K562 (cell line): ENCODE measurements around the gene TMED4. TPM values are rescaled to one million over a fixed set of nuclear protein-coding genes. Genes with fewer than 3 reads are reported as not detected.

Experiments
- ATAC-seq: fragments of 200-7000 bp; cut with Tn5 transposase; 3 replicates; pipeline ENCODE4 v1.9.1; 2020; ENCODE audit warnings: moderate library complexity
- BruUV-seq: library from RNA; stranded (reverse); fragments of 400-500 nt; replicated peaks from 2 replicates; lab custom pipeline; 2021; lab: Mats Ljungman, UMichigan
- CTCF ChIA-PET: fragments of 300-600 bp; formaldehyde crosslinking; extraction: SDS; loops from one replicate; lab custom pipeline; 2021; ENCODE audit warnings: low intra/inter-chr PET ratio; lab: Yijun Ruan, JAX
- POLR2A ChIA-PET: fragments of 300-600, 350-650 bp; sonication (Branson Sonifier 250); formaldehyde crosslinking; extraction: SDS; loops from one replicate; lab custom pipeline; 2021; ENCODE audit warnings: antibody characterized with exemption, inconsistent platforms; lab: Yijun Ruan, JAX
- DNase-seq, 4 experiments: peaks; one replicate each; pipeline versions ENCODE4 v3.0.0 to v3.0.0-alpha.2; 2011 to 2018; ENCODE audit warnings: low spot score in 3 of 4, mixed read lengths in 3 of 4; ENCODE audit errors: extremely low read depth in 1 of 4
- FAIRE-seq: peaks from 2 replicates; lab custom pipeline; 2011; peaks lifted over from hg19 to GRCh38; lab: Jason Lieb, UNC
- H2AFZ ChIP-seq: 2 replicates; pipeline ENCODE4 v1.6.0; 2011; ENCODE audit warnings: low read depth, low read length, control low read depth, inconsistent platforms
- H3K27ac ChIP-seq: fragments of 200-600 bp; 3 replicates; pipeline ENCODE4 v1.8.0; 2011; ENCODE audit warnings: low read depth, mild to moderate bottlenecking, control low read depth, inconsistent platforms, low read length, moderate library complexity, mixed read lengths; ENCODE audit errors: extremely low read depth
- H3K27me3 ChIP-seq, 2 experiments: fragments of 300-600 bp in 1 of 2; 2 replicates in 1 of 2; 3 replicates in 1 of 2; pipeline versions ENCODE4 v1.6.0 to v1.8.0; 2011; ENCODE audit warnings: inconsistent platforms in 2 of 2, low read length in 2 of 2, mild to moderate bottlenecking in 1 of 2, mixed read lengths in 1 of 2, moderate library complexity in 1 of 2; ENCODE audit not compliant: control insufficient read depth in 2 of 2, insufficient read depth in 2 of 2
- H3K36me3 ChIP-seq: fragments of 300-600 bp; 3 replicates; pipeline ENCODE4 v1.8.0; 2011; ENCODE audit warnings: mild to moderate bottlenecking, low read length, inconsistent platforms; ENCODE audit not compliant: control insufficient read depth, insufficient read depth
- H3K4me1 ChIP-seq, 2 experiments: fragments of 200-600 bp in 1 of 2; replicated peaks in 1 of 2; 2 replicates in 1 of 2; 3 replicates in 1 of 2; pipeline versions ENCODE4 v1.5.1 to v1.8.0; 2011; ENCODE audit warnings: inconsistent platforms in 2 of 2, low read length in 2 of 2, mild to moderate bottlenecking in 1 of 2, mixed read lengths in 1 of 2, moderate library complexity in 1 of 2; ENCODE audit not compliant: control insufficient read depth in 2 of 2, insufficient read depth in 2 of 2
- H3K4me2 ChIP-seq: 2 replicates; pipeline ENCODE4 v1.6.1; 2011; ENCODE audit warnings: low read length, control low read depth, inconsistent platforms, mixed read lengths; ENCODE audit not compliant: insufficient read depth
- H3K4me3 ChIP-seq: fragments of 200-600 bp; sonication (generic), shearing (Covaris generic); 2 replicates; pipeline ENCODE4 v1.5.1; 2016; ENCODE audit warnings: control low read depth, inconsistent platforms
- H3K79me2 ChIP-seq: fragments of 200-600 bp; 3 replicates; pipeline ENCODE4 v1.8.0; 2011; ENCODE audit warnings: low read length, inconsistent platforms; ENCODE audit not compliant: control insufficient read depth, insufficient read depth
- H3K9ac ChIP-seq, 2 experiments: 2 replicates each; pipeline versions ENCODE4 v1.6.0 to v1.6.1; 2011; ENCODE audit warnings: low read depth in 2 of 2, low read length in 2 of 2, control low read depth in 1 of 2, inconsistent platforms in 1 of 2, mild to moderate bottlenecking in 1 of 2, mixed read lengths in 1 of 2; ENCODE audit not compliant: insufficient read depth in 1 of 2
- H3K9me1 ChIP-seq: one replicate; pipeline ENCODE4 v1.6.0; 2011; ENCODE audit warnings: inconsistent platforms, mild to moderate bottlenecking, low read length, moderate library complexity; ENCODE audit not compliant: control insufficient read depth, insufficient read depth
- H3K9me3 ChIP-seq: replicated peaks from 2 replicates; pipeline ENCODE4 v1.5.1; 2011; ENCODE audit warnings: low read depth, low read length, inconsistent platforms; ENCODE audit not compliant: control insufficient read depth, insufficient read depth
- H4K20me1 ChIP-seq: replicated peaks from 2 replicates; pipeline ENCODE4 v1.6.1; 2011; ENCODE audit warnings: low read length, inconsistent platforms, mixed read lengths; ENCODE audit not compliant: control insufficient read depth, insufficient read depth
- ATF1 ChIP-seq, 2 experiments: fragments of 450-650 bp in 1 of 2; IDR thresholded peaks; 2 replicates each; pipeline ENCODE4 v1.6.1; 2016; ENCODE audit warnings: missing compliant biosample characterization in 1 of 2, missing genetic modification characterization in 1 of 2
- CXXC5 ChIP-seq: fragments of 250-450 bp; sonication (Bioruptor Pico); IDR thresholded peaks from 2 replicates; pipeline ENCODE4 v1.8.0; 2022; ENCODE audit warnings: inconsistent platforms, mild to moderate bottlenecking, moderate library complexity
- MEF2A ChIP-seq: IDR thresholded peaks from 2 replicates; pipeline ENCODE4 v1.6.1; 2011; ENCODE audit warnings: low read depth, mild to moderate bottlenecking, low read length, moderate library complexity; ENCODE audit not compliant: control insufficient read depth
- MEIS2 ChIP-seq: fragments of 450-650 bp; IDR thresholded peaks from 2 replicates; pipeline ENCODE4 v1.6.1; 2014; ENCODE audit warnings: mild to moderate bottlenecking; ENCODE audit not compliant: partially characterized antibody
- PURB ChIP-seq: sonication (generic); formaldehyde crosslinking; IDR thresholded peaks from 2 replicates; pipeline ENCODE4 v1.9.0; 2021; ENCODE audit warnings: low read depth, mild to moderate bottlenecking, missing genetic modification reagents
- RFX1 ChIP-seq: fragments of 450-650 bp; IDR thresholded peaks from 2 replicates; pipeline ENCODE4 v1.6.1; 2016; ENCODE audit warnings: mild to moderate bottlenecking, moderate library complexity
- ZNF696 ChIP-seq: fragments of 250-450 bp; sonication (Bioruptor Pico); conservative IDR thresholded peaks from 2 replicates; pipeline ENCODE4 v1.4.0; 2020; ENCODE audit warnings: mild to moderate bottlenecking, moderate library complexity
- WGBS: fragments of 100-300 bp; shearing (Covaris generic); methylation state at CpG from one replicate; pipeline ENCODE4 v1.1.6; 2016; ENCODE audit warnings: low coverage, mixed read lengths; ENCODE audit not compliant: insufficient coverage; ENCODE audit errors: missing lambda C conversion rate; 5-methylcytosine and 5-hydroxymethylcytosine counted together
- in situ Hi-C: fragments of 300-500 bp; cut with MboI; formaldehyde crosslinking; loops from 4 replicates; pipeline ENCODE4 v1.15.0; 2018; ENCODE audit warnings: inconsistent platforms, mixed read lengths
- intact Hi-C: fragments of 100-400 bp; cut with micrococcal nuclease; formaldehyde crosslinking; loops from 2 replicates; pipeline ENCODE4 v1.14.2; 2022
- polyA plus RNA-seq, 8 experiments: library from polyadenylated mRNA; depleted of rRNA in 4 of 8; stranded (reverse) in 5 of 8; unstranded in 3 of 8; fragments of >200 nt; fragmentation: Nextera tagmentation in 2 of 8; fragmentation: Illumina TruSeq in 1 of 8; extraction: Ambion mirVana in 2 of 8; extraction: Trizol in 1 of 8; gene quantifications; 2 replicates each; pipeline versions ENCODE4 v1.2.1 to v1.2.3, GENCODE V29; 2011 to 2014; ENCODE audit warnings: inconsistent platforms in 1 of 8, missing spikeins in 1 of 8
- total RNA-seq, 7 experiments: library from RNA; depleted of rRNA in 6 of 7; stranded (reverse); fragments of >200 nt in 6 of 7; fragmentation: Illumina TruSeq in 2 of 7; extraction: Trizol in 2 of 7; gene quantifications; 2 replicates each; pipeline versions ENCODE4 v1.2.1 to v1.2.3, GENCODE V29; 2011 to 2021; ENCODE audit warnings: low replicate concordance in 1 of 7

TMED4 gene
- total and polyA plus RNA-seq, 9 of the 15 experiments (the other 6 are each of a cell fraction or from before 2014, with no cell fraction given) = 20.3 to 64.0 (median 42.1) TPM

GRCh38 chr7:44625526-44626471 lies 43.8 kb upstream of the TMED4 start:
- Histone ChIP-seq H4K20me1 (no peaks in the 10 kb centered on the region; the same call in 1 of the 2 replicates), H3K9me3 (no peaks in the 10 kb centered on the region), H3K9me1 (no peaks in the 10 kb centered on the region), H3K27me3 (no peaks in the 10 kb centered on the region), H3K27ac (no peak overlapping the region), H3K4me3 (no peak overlapping the region), H3K4me1 (peaks cover 0 to 3% of the 10 kb centered on the region in 2 experiments; a peak in 3 of 5 replicates), H2AFZ (no peak overlapping the region), H3K4me2 (no peak overlapping the region), H3K36me3 (peaks cover 51% of the 10 kb centered on the region), H3K79me2 (peaks cover 47% of the 10 kb centered on the region), H3K9ac (no peak overlapping the region)
- intact Hi-C loops = no loop called here
- POLR2A ChIA-PET = interaction anchor here (0.6 to 2.4 kb wide), 3 partner anchors 10 to 364 kb away, joined by 3 to 15 read pairs (median 3); no protein-coding TSS in a partner anchor
- 43% methylated on average over 5 of the region's 6 CpGs for WGBS
- no peak for ATAC-seq
- FAIRE-seq = peak; percentile 32
- BruUV-seq = no TSS peak
- in situ Hi-C loops = no loop called here
- TF ChIP-seq PURB = no peak
- no peak for TF ChIP-seq CXXC5 (CRISPR knock-in tag)
- peak; percentile 83 for TF ChIP-seq RFX1
- TF ChIP-seq MEIS2 = no peak
- no peak for TF ChIP-seq MEF2A
- no peak for TF ChIP-seq ATF1 (CRISPR knock-in tag; IDR thresholded peaks at IDR 0.05)
- no peak for TF ChIP-seq ATF1 (tag; IDR thresholded peaks at IDR 0.05)
- no peak for TF ChIP-seq ZNF696 (CRISPR knock-in tag)
- CTCF ChIA-PET = no interaction called here
- no peak for DNase-seq
